Activated naive CD4-positive, alpha-beta T cell treated with anti-CD3 and anti-CD28 coated beads, Interleukin-2, amount 10 ng/mL, durations not matched to agents 7 days and 5 days (primary cell): ENCODE measurements around the gene RCAN1.

Experiments used
- CTCF ChIA-PET: fragments of 350-600 bp; sonication (Branson Sonifier 250); formaldehyde crosslinking; loops from one replicate; lab custom pipeline; 2021; ENCODE audit warnings: antibody characterized with exemption; lab: Charles Lee
- DNase-seq: peaks from one replicate; pipeline ENCODE4 v3.0.0-alpha.2; 2020
- H3K27ac Mint-ChIP-seq: one replicate; pipeline ENCODE4 v1.8.0; 2021; ENCODE audit warnings: mild to moderate bottlenecking, moderate library complexity, mixed read lengths
- H3K27me3 Mint-ChIP-seq: one replicate; pipeline ENCODE4 v1.8.0; 2021; ENCODE audit warnings: mild to moderate bottlenecking, mixed read lengths
- H3K36me3 Mint-ChIP-seq: one replicate; pipeline ENCODE4 v1.8.0; 2021; ENCODE audit warnings: mixed read lengths
- H3K4me1 Mint-ChIP-seq: one replicate; pipeline ENCODE4 v1.8.0; 2021; ENCODE audit warnings: mixed read lengths
- H3K4me3 Mint-ChIP-seq: one replicate; pipeline ENCODE4 v1.8.0; 2021; ENCODE audit warnings: mild to moderate bottlenecking, moderate library complexity, mixed read lengths
- H3K9me3 Mint-ChIP-seq: one replicate; pipeline ENCODE4 v1.8.0; 2021; ENCODE audit warnings: mixed read lengths

RCAN1 gene

DNA sequence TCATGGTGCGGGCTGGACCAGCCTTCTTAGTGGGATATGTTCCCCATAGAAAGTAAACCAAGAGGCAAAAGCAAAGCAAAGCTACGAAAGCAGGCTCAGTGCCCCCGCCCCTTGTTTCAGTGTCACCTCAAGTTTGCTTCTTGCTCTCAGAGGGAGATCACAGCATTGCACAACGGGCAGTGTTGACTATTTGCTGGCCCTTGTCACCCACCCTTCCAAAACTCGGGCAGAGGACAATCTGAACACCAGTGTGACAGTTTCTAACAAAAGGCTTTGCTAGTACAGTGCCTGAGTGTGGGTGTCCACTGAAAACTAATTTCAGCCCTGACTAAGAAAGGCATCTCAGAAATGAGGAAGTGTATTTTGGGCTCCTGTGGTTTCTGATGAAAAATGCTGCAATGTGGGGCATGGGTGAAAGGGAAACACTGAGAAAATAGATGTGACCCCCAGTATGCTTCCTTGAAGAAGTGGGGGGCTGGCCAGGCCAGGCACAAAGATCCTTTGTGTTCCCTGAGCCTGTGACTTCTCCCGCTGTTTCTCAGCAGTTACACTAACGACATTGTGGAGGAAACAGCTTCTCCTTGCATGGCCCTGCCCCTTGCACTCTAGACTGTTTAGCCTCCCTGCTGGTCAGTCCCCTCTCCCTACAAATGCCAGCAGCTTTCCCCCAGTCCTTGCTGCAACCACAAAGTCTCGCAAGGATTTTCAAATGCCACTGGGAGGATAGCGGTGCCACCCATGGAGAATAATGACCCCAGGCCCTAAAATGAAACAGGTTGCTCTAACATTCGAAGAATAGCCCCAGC lies 69.6 kb downstream of the RCAN1 start:
- Mint-ChIP-seq H3K4me3 (no peak overlapping the region), H3K27ac (no peak overlapping the region), H3K27me3 (no peaks in the 10 kb centered on the region), H3K36me3 (no peaks in the 10 kb centered on the region), H3K9me3 (peaks cover 2% of the 10 kb centered on the region), H3K4me1 (peaks cover 6% of the 10 kb centered on the region)
- no peak for DNase-seq
- CTCF ChIA-PET: no interaction called here

GRCh38 chr21:34544032-34544496 lies 70.8 kb downstream of the RCAN1 start:
- H3K27ac Mint-ChIP-seq: no peak overlapping the region
- no peaks in the 10 kb centered on the region for H3K27me3 Mint-ChIP-seq
- DNase-seq: peak; percentile 51
- peaks cover 6% of the 10 kb centered on the region for H3K4me1 Mint-ChIP-seq
- no peaks in the 10 kb centered on the region for H3K36me3 Mint-ChIP-seq
- peaks cover 2% of the 10 kb centered on the region for H3K9me3 Mint-ChIP-seq
- CTCF ChIA-PET: interaction anchor here (1.4 kb wide), 1 partner anchor 27 kb away, joined by 3 read pairs; no protein-coding TSS in a partner anchor
- no peak overlapping the region for H3K4me3 Mint-ChIP-seq

DNA sequence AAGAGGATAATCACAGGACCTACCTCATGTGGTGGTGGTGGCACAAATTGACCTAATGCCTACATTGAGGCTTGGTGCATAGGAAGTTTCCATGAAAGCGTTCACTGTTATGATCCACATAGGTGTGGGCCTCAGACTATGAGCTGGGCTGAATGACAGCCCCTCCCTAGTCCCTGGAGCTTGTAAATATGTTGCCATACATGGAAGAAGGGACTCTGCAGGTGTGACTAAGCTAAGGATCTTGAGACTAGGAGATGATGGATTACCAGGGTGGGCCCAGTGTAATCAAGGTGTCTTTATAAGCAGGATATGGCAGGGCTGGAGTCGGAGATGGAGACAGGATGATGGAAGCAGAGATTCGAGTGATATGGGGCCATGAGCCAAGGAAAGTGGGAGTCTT lies 71.9 kb downstream of the RCAN1 start:
- no peak overlapping the region for H3K4me3 Mint-ChIP-seq
- peaks cover 2% of the 10 kb centered on the region for H3K9me3 Mint-ChIP-seq
- no peaks in the 10 kb centered on the region for H3K36me3 Mint-ChIP-seq
- CTCF ChIA-PET: interaction anchor here (1.4 kb wide), 1 partner anchor 26 kb away, joined by 3 read pairs; no protein-coding TSS in a partner anchor
- DNase-seq: no peak
- peaks cover 6% of the 10 kb centered on the region for H3K4me1 Mint-ChIP-seq
- no peak overlapping the region for H3K27ac Mint-ChIP-seq
- no peaks in the 10 kb centered on the region for H3K27me3 Mint-ChIP-seq

GRCh38 chr21:34540206-34540605 lies 74.7 kb downstream of the RCAN1 start:
- no peak overlapping the region for H3K27ac Mint-ChIP-seq
- H3K27me3 Mint-ChIP-seq: no peaks in the 10 kb centered on the region
- no peak for DNase-seq
- H3K9me3 Mint-ChIP-seq: peaks cover 2% of the 10 kb centered on the region
- no peaks in the 10 kb centered on the region for H3K4me1 Mint-ChIP-seq
- H3K4me3 Mint-ChIP-seq: no peak overlapping the region
- CTCF ChIA-PET: no interaction called here
- no peaks in the 10 kb centered on the region for H3K36me3 Mint-ChIP-seq

- Mint-ChIP-seq H3K9me3 (no peaks in the 10 kb centered on the region), H3K36me3 (no peaks in the 10 kb centered on the region), H3K4me3 (no peak overlapping the region), H3K4me1 (no peaks in the 10 kb centered on the region), H3K27me3 (no peaks in the 10 kb centered on the region), H3K27ac (no peak overlapping the region)
- CTCF ChIA-PET: no interaction called here
- DNase-seq: no peak
These were observed 77.1 kb downstream of the RCAN1 start for GRCh38 chr21:34537838-34538237.

- CTCF ChIA-PET: no interaction called here
- H3K27ac Mint-ChIP-seq: no peak overlapping the region
- H3K4me1 Mint-ChIP-seq: no peaks in the 10 kb centered on the region
- H3K27me3 Mint-ChIP-seq: no peaks in the 10 kb centered on the region
- no peak overlapping the region for H3K4me3 Mint-ChIP-seq
- H3K9me3 Mint-ChIP-seq: no peaks in the 10 kb centered on the region
- DNase-seq: no peak
- H3K36me3 Mint-ChIP-seq: no peaks in the 10 kb centered on the region
These were observed 78.1 kb downstream of the RCAN1 start for GRCh38 chr21:34536820-34537219.

- Mint-ChIP-seq H3K36me3 (no peaks in the 10 kb centered on the region), H3K4me3 (no peak overlapping the region), H3K27me3 (no peaks in the 10 kb centered on the region), H3K27ac (no peak overlapping the region), H3K9me3 (no peaks in the 10 kb centered on the region), H3K4me1 (no peaks in the 10 kb centered on the region)
- no peak for DNase-seq
- CTCF ChIA-PET: no interaction called here
These were observed 78.6 kb downstream of the RCAN1 start for GRCh38 chr21:34536311-34536710.

DNA sequence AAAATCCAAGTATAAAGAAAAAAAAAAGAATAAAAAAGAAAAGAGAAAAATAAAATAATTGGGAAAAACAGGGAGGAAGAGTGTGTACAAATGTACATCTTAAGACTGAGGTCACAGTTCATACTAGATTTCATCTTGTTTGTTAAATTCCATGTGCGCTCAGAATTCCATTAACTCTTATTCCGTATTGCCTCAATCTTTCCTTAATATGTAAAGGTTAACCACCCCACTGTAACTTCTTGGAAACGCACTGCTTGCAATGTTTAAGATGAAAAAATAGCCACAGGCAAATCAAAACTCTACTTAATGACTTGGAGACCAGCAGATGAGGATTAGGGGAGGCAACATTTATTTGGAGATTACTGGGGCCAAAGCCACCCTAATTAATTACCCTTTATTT lies 79.0 kb downstream of the RCAN1 start:
- no peaks in the 10 kb centered on the region for H3K27me3 Mint-ChIP-seq
- no peak overlapping the region for H3K27ac Mint-ChIP-seq

DNA sequence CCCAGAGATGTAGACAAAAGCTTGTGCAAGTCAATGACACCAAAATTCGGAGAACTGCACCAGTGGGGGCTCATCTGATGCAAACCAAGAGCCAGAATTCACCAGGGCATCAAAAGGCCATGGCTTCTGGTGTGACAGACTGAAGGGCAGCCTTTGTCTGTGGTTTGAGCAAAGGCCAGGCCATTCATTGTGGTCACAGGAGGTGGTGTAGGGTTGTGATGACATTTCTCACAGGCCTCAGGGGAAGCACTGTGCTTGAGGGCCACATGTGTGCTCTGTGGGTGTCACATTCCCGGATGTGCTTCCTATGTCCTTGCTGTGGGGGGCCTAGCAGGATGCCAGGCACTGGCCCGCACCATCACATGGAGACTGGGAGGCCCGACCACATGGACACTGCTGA lies 80.4 kb downstream of the RCAN1 start:
- DNase-seq: no peak
- Mint-ChIP-seq H3K36me3 (no peaks in the 10 kb centered on the region), H3K4me1 (no peaks in the 10 kb centered on the region), H3K9me3 (no peaks in the 10 kb centered on the region), H3K4me3 (no peak overlapping the region), H3K27ac (no peak overlapping the region), H3K27me3 (no peaks in the 10 kb centered on the region)
- CTCF ChIA-PET: no interaction called here

More for the DNA sequence above, 79.0 kb downstream of the RCAN1 start:
- H3K4me1 Mint-ChIP-seq: no peaks in the 10 kb centered on the region
- DNase-seq: no peak
- no peaks in the 10 kb centered on the region for H3K36me3 Mint-ChIP-seq
- H3K4me3 Mint-ChIP-seq: no peak overlapping the region
- H3K9me3 Mint-ChIP-seq: no peaks in the 10 kb centered on the region
- CTCF ChIA-PET: no interaction called here

DNA sequence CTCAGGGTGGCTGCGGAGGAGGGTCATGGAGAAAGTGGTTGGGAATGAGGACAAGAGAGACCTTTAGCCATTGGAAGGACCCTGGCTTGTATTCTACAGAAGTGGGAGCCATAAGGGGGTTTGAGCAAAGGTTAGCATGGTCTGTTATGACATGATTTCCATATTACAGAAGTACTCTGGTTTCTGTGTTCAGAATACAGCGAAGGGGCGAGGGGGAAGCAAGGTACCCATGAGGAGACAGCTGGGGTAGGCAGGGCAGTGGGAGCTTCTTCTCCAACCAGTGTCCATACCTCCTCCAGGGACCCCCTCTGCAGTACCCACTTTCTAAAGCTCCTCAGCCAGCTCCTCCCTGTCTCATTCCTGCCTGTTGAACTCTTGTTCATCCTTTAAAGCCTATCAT lies 81.0 kb downstream of the RCAN1 start:
- CTCF ChIA-PET: no interaction called here
- Mint-ChIP-seq H3K27ac (no peak overlapping the region), H3K27me3 (no peaks in the 10 kb centered on the region), H3K4me3 (no peak overlapping the region), H3K4me1 (no peaks in the 10 kb centered on the region), H3K36me3 (no peaks in the 10 kb centered on the region), H3K9me3 (no peaks in the 10 kb centered on the region)
- DNase-seq: no peak

DNA sequence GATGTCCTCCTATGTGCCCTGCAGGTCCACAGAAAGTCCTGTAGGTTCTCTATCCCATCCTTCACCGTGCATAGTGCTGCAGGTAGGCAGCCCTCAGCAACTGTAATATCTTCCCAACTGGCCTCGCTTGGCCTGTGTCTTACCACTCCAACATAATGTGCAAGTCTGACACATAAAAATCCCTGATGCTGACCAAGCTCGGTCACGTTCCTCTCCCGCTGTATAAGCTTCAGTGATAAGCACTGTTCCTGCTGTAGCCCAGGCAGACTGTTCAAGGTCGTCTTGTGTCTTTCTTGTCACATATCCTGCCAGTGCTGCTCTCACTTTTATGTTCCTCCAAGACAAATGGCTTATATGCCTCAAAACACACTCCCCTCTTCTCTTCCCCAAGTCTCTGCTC lies 83.5 kb downstream of the RCAN1 start:
- no peaks in the 10 kb centered on the region for H3K9me3 Mint-ChIP-seq
- H3K36me3 Mint-ChIP-seq: no peaks in the 10 kb centered on the region
- H3K4me1 Mint-ChIP-seq: peaks cover 7% of the 10 kb centered on the region
- H3K27ac Mint-ChIP-seq: no peak overlapping the region
- no peak overlapping the region for H3K4me3 Mint-ChIP-seq
- CTCF ChIA-PET: no interaction called here
- H3K27me3 Mint-ChIP-seq: peaks cover 3% of the 10 kb centered on the region
- no peak for DNase-seq

GRCh38 chr21:34530261-34530660 lies 84.7 kb downstream of the RCAN1 start:
- no peak for DNase-seq
- H3K36me3 Mint-ChIP-seq: no peaks in the 10 kb centered on the region
- H3K27ac Mint-ChIP-seq: no peak overlapping the region
- H3K4me3 Mint-ChIP-seq: no peak overlapping the region
- peaks cover 10% of the 10 kb centered on the region for H3K4me1 Mint-ChIP-seq
- CTCF ChIA-PET: no interaction called here
- H3K9me3 Mint-ChIP-seq: no peaks in the 10 kb centered on the region
- peaks cover 3% of the 10 kb centered on the region for H3K27me3 Mint-ChIP-seq

DNA sequence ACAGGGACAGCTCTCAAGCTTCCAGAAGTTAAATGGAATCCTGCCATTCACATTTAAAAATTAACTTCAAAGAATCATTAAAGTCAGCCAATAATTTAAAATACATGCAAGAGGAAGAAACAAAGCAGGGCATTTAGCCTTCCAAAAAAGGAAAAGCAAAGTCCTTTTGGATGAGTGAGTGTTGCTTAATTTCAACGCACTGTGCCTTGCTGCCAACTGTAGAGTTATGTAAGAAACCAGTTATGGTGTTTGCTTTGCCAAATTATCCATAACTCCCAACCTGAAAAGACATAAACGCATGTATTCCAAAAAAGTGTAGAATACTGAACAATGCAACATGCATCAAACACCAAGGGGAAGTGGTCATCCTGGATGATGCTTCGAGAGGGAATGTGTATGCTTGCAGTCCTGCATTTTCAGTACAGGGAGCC lies 86.8 kb downstream of the RCAN1 start:
- DNase-seq: no peak
- H3K4me1 Mint-ChIP-seq: peaks cover 10% of the 10 kb centered on the region
- H3K27ac Mint-ChIP-seq: no peak overlapping the region
- CTCF ChIA-PET: no interaction called here
- H3K27me3 Mint-ChIP-seq: peaks cover 3% of the 10 kb centered on the region
- no peak overlapping the region for H3K4me3 Mint-ChIP-seq
- no peaks in the 10 kb centered on the region for H3K9me3 Mint-ChIP-seq
- no peaks in the 10 kb centered on the region for H3K36me3 Mint-ChIP-seq

- Mint-ChIP-seq H3K27me3 (peaks cover 3% of the 10 kb centered on the region), H3K4me1 (peaks cover 10% of the 10 kb centered on the region), H3K9me3 (no peaks in the 10 kb centered on the region), H3K36me3 (no peaks in the 10 kb centered on the region), H3K4me3 (peak overlapping the region; percentile 41), H3K27ac (peak overlapping the region; percentile 62)
- DNase-seq: no peak
- CTCF ChIA-PET: interaction anchor here (0.6 to 1.2 kb wide), 5 partner anchors 9 to 1402 kb away, joined by 3 to 6 read pairs (median 4); no protein-coding TSS in a partner anchor
These were observed 88.2 kb downstream of the RCAN1 start for GRCh38 chr21:34526618-34527290.

DNA sequence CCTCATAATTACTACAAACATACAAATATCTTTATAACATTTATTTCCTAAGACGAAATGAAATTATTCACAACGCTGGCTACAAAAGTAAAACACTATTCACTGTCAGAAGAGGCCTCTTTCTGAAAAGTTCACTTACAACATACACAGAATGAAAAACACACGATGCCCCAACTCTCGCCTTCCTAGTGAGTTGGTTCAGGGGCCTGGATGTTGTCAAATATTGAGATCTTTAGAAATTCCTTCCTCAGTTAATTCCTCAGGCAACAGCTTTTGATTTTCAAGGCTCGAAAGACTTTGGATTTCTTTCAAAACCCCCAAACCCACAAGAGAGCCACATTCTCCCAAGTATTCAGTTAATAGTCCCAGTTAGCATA lies 88.7 kb downstream of the RCAN1 start:
- no peaks in the 10 kb centered on the region for H3K36me3 Mint-ChIP-seq
- DNase-seq: no peak
- H3K27ac Mint-ChIP-seq: peak overlapping the region; percentile 62
- no peaks in the 10 kb centered on the region for H3K9me3 Mint-ChIP-seq
- peaks cover 10% of the 10 kb centered on the region for H3K4me1 Mint-ChIP-seq
- H3K4me3 Mint-ChIP-seq: peak overlapping the region; percentile 41
- CTCF ChIA-PET: interaction anchor here (0.7 to 1.2 kb wide), 4 partner anchors 9 to 76 kb away, joined by 3 to 5 read pairs (median 4); no protein-coding TSS in a partner anchor
- H3K27me3 Mint-ChIP-seq: peaks cover 3% of the 10 kb centered on the region
